ENCODE data around the gene SNCG. TPM values are rescaled to one million over a fixed set of nuclear protein-coding genes. Genes with fewer than 3 reads are reported as not detected.

Gene SNCG
- total RNA-seq, 4 donors from 2014 or later = 5.3 to 32.4 (median 11.4) TPM

DNA sequence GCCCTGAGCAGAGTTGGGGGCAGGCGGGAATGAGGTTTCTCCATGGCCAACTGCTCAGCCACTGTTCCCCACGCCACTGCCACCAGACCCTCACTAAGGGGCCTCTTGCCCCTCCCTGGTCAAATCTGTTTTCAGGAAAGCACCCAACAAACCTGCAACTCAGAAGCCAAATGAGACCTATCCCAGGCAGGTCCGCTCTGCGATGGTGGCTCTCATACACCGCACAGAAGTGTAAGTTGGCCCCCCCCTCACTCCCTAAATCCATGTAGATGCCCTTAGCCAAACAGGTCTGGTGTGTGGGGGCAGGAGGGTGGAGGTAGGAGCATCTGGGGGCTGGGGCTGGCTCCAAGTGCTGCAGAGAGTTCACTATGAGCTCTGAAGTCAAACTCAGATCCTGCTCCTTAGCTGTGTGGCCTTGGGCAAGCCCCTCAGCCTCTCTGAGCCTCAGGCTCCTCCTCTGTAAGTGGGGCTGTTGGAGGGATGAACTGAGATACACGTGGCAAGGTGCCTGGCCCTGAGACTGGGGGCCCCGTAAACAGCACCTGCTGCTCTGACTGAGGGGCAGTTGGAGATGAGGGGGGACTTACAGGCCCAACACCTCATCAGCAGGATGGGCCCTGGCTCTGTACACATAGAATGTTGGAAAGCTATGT lies 2.1 kb upstream of the SNCG start:
- WGBS, 2 donors = 33 to 73% methylated on average over 3 of the region's 7 CpGs
- Histone ChIP-seq H3K4me3 (peak overlapping the region; percentile 14 to 54 (median 36)), H3K27ac (peak overlapping the region; percentile 42 to 86 (median 78)), H3K9me3 (peaks cover 0 to 9% (median 0%) of the 10 kb centered on the region in 3 donors), H3K27me3 (no peaks in the 10 kb centered on the region), H3K4me1 (peaks cover 32 to 88% (median 52%) of the 10 kb centered on the region in 3 donors), H3K36me3 (no peaks in the 10 kb centered on the region)
- intact Hi-C loops (cut with DNase I) = no loop called here
- TF ChIP-seq, protein P1, sequence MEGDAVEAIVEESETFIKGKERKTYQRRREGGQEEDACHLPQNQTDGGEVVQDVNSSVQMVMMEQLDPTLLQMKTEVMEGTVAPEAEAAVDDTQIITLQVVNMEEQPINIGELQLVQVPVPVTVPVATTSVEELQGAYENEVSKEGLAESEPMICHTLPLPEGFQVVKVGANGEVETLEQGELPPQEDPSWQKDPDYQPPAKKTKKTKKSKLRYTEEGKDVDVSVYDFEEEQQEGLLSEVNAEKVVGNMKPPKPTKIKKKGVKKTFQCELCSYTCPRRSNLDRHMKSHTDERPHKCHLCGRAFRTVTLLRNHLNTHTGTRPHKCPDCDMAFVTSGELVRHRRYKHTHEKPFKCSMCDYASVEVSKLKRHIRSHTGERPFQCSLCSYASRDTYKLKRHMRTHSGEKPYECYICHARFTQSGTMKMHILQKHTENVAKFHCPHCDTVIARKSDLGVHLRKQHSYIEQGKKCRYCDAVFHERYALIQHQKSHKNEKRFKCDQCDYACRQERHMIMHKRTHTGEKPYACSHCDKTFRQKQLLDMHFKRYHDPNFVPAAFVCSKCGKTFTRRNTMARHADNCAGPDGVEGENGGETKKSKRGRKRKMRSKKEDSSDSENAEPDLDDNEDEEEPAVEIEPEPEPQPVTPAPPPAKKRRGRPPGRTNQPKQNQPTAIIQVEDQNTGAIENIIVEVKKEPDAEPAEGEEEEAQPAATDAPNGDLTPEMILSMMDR (IDR thresholded peaks at IDR 0.05) = no peak
- TF ChIP-seq POLR2A (IDR thresholded peaks at IDR 0.05) = no peak
- DNase-seq = no peak

DNA sequence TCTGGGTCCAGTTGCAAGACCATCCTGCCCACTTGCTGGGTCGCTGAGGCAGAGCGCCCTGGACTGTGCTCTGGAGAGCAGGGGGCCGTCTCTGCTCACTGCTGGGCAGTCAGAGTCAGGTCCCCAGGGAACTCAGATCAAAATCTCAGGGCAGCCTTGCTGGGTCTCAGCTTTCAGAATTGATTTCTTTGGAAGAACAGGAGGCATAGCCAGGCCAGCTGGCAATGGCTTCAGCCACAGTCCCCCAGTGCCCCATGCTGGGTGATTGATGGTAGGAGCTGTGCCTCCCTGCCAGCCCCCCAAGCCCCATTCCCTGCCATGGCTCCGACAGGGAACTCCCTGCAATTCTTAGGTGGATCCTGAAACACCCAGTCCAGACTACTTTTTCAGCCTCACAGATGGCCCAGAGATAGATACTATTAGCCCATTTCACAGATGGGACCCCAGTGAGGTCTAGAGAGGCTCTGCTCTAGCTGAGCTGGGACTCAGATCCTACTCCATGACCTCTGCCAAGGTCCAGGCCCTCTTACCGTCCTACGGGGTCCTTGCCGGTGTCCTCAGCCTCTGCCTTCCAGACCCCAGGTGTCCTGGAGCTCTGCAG lies 1.5 kb upstream of the SNCG start:
- DNase-seq = no peak
- WGBS, 2 donors = 53 to 100% methylated on average over 1 to 2 of the region's 7 CpGs
- peaks cover 0 to 8% (median 0%) of the 10 kb centered on the region in 3 donors for H3K9me3 ChIP-seq
- intact Hi-C loops (cut with DNase I) = no loop called here
- peak overlapping the region; percentile 14 to 54 (median 36) for H3K4me3 ChIP-seq
- H3K4me1 ChIP-seq = peaks cover 32 to 88% (median 52%) of the 10 kb centered on the region in 3 donors
- no peaks in the 10 kb centered on the region for H3K36me3 ChIP-seq
- H3K27me3 ChIP-seq = no peaks in the 10 kb centered on the region
- no peak for TF ChIP-seq POLR2A (IDR thresholded peaks at IDR 0.05)
- TF ChIP-seq, protein P1 (IDR thresholded peaks at IDR 0.05) = no peak
- peak overlapping the region; percentile 42 to 86 (median 78) for H3K27ac ChIP-seq

DNA sequence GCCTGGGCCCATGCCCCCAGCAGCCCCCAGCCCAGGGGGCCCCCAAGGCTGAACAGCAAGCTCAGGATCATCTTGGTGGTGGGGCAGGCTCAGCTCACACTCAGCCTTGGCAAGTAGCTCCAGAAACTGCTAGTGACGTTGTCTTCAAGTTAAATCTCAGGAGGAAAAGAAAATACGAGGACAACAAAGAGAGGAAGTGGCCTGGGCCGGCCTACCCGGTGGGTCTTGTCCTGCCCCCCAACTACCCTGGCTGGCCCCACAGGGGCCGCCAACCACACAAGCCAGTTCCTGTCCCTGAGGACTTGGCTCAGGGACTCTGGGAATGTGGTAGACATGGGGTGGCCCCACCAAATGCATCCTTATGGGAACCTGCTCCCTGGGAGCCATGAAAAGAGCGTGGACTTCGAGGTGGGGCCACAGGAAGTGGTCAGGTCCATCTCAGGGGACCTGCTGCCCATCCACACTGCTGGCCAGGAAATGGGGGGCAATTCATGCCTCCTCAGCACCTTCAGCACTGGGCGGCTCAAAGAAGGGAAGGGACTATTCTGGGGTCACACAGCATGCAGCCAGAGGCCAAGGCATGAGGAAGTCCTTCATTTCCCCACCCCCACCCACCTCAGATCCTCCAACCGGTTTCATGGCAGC lies 806 bp upstream of the SNCG start, which contains the start of gene MMRN2:
Gene MMRN2, minus strand, starts transcription at position 145 of the 645 bp plus-strand sequence. Its CDS starts 74 bp downstream, at position 71.
- H3K36me3 ChIP-seq = no peaks in the 10 kb centered on the region
- no peak for TF ChIP-seq POLR2A (IDR thresholded peaks at IDR 0.05)
- TF ChIP-seq, protein P1 (IDR thresholded peaks at IDR 0.05) = no peak
- H3K9me3 ChIP-seq = peaks cover 0 to 1% (median 0%) of the 10 kb centered on the region in 3 donors
- peak within 1 kb of the TSS; percentile 14 to 54 (median 36) for H3K4me3 ChIP-seq
- intact Hi-C loops (cut with DNase I) = no loop called here
- H3K4me1 ChIP-seq = peaks cover 32 to 93% (median 52%) of the 10 kb centered on the region in 3 donors
- no peak for DNase-seq
- 41% methylated on average over 5 of the region's 9 CpGs; no CpG with 5 or more reads in 1 of the 2 donors for WGBS, 2 donors
- no peaks in the 10 kb centered on the region for H3K27me3 ChIP-seq
- H3K27ac ChIP-seq = peak within 1 kb of the TSS; percentile 42 to 86 (median 78)

DNA sequence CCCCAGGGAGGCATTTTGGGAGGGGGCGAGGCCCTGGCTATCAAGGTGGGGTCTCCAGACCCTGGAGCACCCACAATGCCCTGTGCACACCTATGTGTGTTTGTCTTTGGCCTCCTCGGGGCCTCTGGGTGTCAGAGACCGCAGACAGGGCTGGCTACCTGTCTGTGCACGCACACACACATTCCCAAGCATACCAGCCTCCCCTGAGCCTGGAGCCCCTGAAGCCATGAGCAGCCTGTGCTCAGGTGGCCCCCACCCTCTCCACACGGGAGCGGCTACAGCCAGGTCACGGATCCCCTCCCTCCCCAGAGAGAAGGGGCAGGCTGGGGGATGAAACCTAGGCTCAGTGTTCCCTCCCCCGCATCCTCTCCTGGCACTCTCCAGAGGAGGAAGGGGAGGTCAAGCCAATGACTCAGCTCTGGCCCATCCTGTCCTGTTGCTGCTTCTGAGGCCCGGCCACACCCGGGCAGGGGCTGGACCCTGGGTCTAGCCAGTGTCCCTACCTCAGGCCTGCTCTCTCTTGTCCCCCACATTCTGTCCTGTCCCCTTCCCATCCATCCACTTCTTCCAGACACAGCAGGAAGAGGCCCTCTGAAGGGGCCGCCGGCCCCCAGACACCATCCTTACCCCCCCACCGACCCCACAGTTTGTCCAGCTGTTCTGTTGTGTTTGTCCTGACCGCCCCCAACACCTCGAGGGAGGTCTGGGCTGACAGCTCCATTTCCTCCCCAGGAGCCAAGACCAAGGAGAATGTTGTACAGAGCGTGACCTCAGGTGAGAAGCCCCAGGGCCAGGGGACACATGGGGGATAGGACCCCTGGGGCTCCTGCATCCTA lies 720 bp downstream of the SNCG start:
- Histone ChIP-seq H3K9me3 (no peaks in the 10 kb centered on the region), H3K36me3 (no peaks in the 10 kb centered on the region), H3K4me1 (peaks cover 35 to 98% (median 44%) of the 10 kb centered on the region in 3 donors), H3K27ac (peak overlapping the region; percentile 42 to 86 (median 78)), H3K27me3 (no peaks in the 10 kb centered on the region), H3K4me3 (peak overlapping the region; percentile 5 to 54 (median 36))
- intact Hi-C loops (cut with DNase I) = no loop called here
- no peak for DNase-seq
- WGBS, 2 donors = 24 to 32% methylated on average over 5 to 6 of the region's 16 CpGs
- TF ChIP-seq POLR2A (IDR thresholded peaks at IDR 0.05) = no peak
- TF ChIP-seq, protein P1 (IDR thresholded peaks at IDR 0.05) = no peak
